GM18511 (cell line): ENCODE measurements around the gene APOBEC3H.
A peak's percentile ranks its signal among the peaks of the same experiment; 100 is the strongest.

Experiments
- ATAC-seq: cut with Tn5 transposase; IDR thresholded peaks from one replicate; pipeline ENCODE4 v1.9.1; 2021; ENCODE audit warnings: mild to moderate bottlenecking, moderate library complexity; ENCODE audit not compliant: unreplicated experiment

APOBEC3H gene

GRCh38 chr22:39134366-39135091 lies 37.5 kb downstream of the APOBEC3H start:
- ATAC-seq: no peak

DNA sequence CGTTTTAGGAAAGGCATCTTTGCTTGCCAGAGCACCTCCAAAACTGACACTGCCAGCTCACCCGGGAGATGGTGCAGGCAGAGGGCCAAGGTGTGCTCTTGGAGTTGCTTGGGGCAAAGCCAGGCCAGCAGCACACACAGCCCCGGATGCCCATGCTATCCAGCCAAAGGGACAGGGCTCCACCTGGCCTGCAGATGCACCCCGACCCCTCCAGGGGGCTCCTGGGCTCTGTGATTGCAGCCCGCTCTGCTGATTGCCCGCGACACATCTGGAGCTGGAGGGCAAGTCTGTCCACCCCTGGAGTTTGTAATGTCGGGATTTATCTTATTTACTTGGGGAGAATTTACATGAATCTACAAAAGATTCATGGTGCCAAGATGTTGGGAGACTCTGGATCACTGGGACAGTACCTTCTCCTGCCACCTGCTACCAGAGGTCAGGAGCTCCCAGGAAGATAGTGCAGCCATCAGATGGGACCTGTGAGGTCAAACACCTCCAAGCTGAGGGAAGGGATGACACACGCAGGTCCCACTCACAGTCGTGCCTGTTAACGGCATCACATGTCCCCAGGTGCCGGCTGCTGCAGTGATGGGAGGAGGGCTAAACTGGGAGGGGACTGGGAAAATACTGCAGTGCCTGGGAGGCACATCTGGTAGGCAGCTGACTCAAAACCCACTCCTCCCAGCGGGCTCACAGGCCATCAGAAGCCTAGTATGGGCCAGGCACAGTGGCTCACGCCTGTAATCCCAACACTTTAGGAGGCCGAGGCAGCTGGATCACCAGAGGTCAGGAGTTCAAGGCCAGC lies 38.2 kb downstream of the APOBEC3H start:
- ATAC-seq: no peak

GRCh38 chr22:39136317-39136716 lies 39.3 kb downstream of the APOBEC3H start:
- no peak for ATAC-seq

- no peak for ATAC-seq
These were observed 41.4 kb downstream of the APOBEC3H start for GRCh38 chr22:39138357-39138997.

- no peak for ATAC-seq
These were observed 42.9 kb downstream of the APOBEC3H start for GRCh38 chr22:39139933-39140332.

GRCh38 chr22:39142088-39142680 lies 45.1 kb downstream of the APOBEC3H start:
- ATAC-seq: no peak

DNA sequence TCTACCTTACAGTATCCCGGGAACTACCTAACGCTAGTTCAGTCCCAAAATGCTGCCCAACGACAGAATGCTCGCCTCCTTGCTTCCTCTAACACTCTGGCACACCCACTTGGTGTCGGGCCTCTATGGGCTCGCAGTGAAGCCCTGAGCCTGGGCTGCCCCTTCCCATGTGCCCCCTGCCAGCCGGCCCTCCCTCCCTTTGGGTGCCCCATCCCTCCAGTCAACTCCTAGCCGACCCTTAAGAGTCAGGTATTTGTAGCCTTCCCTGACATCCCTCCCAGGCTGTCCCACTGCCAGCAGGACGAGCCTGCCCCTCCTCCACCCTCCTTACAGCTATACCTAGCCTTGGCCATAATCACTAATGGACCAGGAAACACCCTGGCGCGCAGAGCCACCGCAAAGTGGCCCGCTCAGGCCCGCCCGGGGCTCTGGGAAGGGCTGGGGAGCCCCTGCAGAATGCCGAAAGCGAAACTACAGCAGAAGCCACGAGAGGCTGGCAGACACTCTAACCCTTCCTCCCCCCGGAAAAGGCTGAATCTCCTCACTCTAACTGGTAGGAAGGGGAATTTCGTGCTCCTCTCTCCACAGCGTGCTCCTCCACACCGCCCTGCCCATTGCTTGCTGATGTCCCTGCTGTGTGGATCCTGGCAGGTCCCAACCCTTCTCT lies 47.2 kb downstream of the APOBEC3H start:
- peak; percentile 51 for ATAC-seq

DNA sequence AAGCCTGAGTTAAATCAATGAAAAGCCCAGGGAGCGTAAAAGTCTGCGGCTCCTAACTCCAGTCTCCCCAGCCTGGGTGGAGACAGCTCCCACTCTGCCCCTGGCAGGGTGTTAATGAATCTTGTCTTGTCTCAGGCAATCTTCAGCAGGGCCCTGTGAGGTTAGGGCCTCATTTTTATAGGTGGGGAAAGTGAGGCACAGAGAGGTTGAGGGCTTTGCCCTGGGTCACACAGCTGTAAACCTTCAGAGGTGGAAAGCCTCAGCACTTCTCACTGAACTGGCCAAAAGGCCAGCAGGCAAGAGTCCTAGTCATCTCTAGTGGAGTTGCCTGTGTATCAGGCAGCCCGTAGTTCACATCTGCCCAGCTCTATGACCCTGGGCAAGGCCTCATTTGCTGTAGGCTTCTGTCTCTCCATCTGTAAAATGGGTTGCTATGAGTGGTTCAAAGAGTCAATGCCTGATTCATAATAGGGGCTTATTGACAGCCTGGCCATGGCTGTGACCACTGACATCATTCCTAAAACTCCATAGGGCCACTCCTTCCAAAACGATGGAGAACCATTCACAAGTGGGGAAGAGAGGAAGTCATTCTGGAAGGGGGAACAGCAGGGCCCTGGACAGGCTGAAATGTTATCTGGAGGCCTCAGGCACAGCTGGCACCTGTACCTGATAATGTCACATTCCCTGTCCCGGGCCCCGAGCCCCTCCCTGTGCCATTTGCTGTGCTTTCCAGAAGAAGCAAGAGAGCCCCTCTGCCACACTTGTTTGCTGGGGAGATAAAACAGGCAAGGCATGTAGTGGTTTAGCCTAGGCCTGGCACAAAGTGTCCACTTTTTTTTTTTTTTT lies 49.4 kb downstream of the APOBEC3H start:
- no peak for ATAC-seq

DNA sequence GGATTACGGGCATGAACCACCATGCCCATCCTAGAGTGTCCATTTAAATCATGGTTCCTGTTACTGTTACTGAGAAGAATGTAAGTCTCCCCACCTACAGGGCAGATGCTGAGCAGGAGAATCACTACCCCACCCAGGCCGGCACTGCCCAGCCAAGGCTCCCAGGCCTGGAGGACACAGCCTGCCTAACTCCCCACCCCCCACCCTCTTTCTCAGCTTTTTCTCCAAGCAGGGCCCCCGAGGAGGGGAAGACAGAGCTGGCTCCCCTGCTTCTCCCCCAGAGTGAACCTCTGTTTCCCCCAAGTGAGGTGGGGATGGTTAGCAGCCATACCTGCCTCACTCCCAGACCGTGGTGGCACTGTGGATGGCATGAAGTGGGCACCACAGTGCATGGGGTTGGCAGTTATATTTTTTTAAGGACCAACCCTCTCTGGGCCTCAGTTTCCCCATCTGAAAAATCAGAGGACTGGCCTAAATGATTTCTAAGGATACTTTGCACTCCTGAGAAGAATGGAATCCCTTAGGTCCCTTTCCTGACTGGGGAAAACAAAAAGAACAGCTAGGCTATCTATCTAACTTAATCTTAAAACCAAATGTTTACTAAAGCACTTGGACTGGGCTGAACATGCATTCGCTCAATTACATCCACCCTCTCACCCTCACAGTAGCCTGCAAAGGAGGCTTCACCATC lies 50.4 kb downstream of the APOBEC3H start:
- ATAC-seq: no peak

DNA sequence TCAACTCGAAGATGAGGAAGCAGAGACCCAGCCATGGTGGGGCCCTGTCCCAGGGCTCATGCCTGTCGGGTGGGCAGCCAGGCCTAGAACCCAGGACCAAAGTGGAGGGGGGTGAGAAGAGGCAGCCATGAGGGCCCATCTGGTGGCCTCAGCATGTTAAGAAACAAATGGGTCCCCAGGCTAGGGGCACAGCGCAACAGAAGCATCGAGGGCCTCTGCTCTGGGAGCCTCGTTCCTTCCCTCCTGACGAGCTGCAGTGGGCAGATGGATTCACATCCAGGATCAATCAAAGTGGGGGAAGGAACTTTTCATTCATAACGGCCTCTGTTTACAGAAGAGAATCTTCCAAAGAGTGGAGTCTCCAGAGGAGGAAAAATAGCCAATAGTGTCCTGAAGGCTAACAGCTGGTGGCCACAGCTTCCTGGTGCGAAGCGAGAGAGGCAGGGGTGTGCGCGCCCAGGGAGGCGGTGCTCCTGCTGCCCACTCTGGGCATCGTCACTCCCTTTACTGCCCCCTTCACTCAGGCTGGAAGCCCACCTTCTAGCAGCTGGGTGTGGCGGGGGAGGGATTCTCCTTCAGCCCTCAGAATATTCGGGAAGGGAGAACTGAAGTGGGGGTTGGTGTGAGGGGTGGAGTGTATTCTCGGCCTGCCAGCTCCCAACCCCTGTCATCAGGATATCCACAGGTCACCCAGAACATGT lies 51.1 kb downstream of the APOBEC3H start:
- no peak for ATAC-seq

DNA sequence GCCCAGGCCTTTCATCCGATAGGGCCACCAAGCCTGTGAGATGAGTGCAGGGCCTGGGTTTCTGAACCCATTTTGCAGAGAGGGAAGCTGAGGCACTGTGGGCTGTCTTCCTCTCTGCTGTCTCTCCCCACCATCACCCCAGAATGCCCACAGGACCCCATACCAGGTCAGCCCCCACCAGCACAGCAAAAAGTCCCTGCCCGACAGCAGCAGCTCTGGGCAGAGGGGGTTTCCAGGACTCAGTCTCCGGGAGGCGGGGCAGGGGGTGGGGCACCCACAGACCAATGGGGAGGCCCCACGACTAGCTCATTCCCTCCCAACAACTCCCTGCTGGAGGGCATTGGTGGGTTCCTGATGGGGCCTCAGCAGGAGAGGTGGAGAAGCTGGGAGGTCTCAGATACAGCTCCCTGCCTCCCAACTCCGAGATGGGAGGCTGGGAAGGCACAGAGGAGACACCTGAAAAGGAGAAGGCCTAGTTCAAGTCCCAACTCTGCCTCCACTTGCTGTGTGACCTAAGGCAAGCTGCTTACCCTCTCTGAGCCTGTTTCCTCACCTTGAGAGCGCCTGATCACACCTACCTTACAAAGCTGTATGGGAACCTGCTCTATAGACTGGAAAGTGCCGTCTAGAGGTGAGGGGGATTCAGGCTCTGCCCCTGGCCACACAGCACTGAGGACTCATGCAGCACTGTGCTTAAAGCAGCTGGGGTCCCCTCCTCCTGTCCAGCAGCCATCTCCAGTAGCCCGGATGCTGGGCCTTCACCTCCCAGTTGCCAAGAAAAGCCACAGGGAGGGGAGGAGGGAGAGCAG lies 51.9 kb downstream of the APOBEC3H start:
- ATAC-seq: no peak

GRCh38 chr22:39149915-39150847 lies 53.1 kb downstream of the APOBEC3H start:
- no peak for ATAC-seq

GRCh38 chr22:39150848-39151215 lies 53.8 kb downstream of the APOBEC3H start:
- no peak for ATAC-seq

- no peak for ATAC-seq
These were observed 54.4 kb downstream of the APOBEC3H start for GRCh38 chr22:39151329-39151975.

DNA sequence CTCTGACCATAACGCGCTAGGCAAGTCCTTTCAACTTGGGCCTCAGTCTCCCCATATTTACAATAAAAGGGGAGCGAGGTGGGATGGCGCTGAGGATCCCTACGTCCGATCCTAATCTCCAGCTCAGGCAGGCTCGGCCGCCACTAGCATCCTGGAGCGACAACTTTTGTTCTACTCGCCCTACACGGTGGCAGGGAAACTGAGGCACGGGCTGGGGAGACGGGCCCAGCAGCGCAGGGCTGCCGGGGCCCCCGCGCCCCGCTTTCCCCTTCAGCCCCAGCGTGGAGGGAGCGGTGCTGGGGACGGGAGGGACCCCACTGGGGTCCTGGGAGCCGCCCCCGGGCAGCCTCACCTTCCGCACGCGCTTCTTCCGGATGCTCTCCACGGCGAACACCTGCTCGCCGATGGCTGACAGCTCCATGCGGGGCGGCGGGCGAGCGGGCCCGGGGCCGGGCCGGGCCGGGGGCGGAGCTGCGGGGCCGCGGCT lies 55.0 kb downstream of the APOBEC3H start:
- no peak for ATAC-seq

GRCh38 chr22:39152511-39153219 lies 55.6 kb downstream of the APOBEC3H start, which contains the start of gene CBX7:
CBX7 (minus strand) TSS chr22:39152680; CDS start chr22:39152444, 236 bp downstream.
- ATAC-seq: peak; percentile 79
